GM21515 (cell line): ENCODE results near the gene PIGH.
"Not testable (repeated sequence)": the region's sequence is repeated elsewhere in the genome, so short reads cannot be mapped to it uniquely, and the experiment has no call there.

ENCODE experiments used
- ATAC-seq: cut with Tn5 transposase; IDR thresholded peaks from one replicate; pipeline ENCODE4 v1.9.1; 2021; ENCODE audit not compliant: unreplicated experiment

Gene PIGH, protein sequence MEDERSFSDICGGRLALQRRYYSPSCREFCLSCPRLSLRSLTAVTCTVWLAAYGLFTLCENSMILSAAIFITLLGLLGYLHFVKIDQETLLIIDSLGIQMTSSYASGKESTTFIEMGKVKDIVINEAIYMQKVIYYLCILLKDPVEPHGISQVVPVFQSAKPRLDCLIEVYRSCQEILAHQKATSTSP

DNA sequence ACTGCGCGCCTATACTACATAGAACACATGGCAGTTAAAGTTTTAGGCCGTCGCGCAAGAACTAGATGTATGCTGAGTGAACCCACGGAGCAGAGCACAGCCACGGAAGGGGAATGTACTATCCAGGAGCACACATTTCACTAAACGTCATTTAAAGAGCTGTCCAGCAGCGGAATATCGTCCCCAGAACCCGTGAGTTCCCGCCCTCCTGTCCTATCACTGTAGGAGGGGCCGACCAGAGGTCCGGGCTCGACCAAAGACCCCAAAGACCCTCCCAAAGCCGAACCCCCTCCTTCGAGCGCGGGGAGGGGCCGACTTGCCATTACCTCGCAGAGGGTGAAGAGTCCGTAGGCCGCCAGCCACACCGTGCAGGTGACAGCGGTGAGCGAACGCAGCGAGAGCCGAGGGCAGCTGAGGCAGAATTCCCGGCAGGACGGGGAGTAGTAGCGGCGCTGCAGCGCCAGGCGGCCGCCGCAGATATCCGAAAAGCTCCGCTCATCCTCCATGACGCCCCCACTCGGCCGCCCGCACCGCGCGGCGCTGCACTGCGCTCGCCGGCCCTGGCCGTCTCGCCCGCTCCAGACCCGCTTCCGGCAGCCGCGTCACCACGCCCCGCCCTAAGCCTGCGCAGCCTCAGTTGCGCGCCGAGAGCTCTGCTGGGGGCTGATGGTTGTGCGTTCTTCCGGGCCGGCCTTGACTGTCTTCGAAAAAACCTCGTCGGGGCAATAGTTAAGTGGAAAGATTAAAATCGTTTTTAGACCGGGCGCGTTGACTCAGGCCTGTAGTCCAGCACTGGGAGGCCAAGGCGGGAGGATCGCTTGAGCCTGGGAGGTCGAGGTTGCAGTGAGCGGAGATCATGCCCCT, at the start of gene PIGH:
Gene PIGH (minus strand): TSS at position 571 of the 864 bp plus-strand sequence. CDS start 65 bp downstream, at position 506.
- peak; percentile 87 for ATAC-seq

DNA sequence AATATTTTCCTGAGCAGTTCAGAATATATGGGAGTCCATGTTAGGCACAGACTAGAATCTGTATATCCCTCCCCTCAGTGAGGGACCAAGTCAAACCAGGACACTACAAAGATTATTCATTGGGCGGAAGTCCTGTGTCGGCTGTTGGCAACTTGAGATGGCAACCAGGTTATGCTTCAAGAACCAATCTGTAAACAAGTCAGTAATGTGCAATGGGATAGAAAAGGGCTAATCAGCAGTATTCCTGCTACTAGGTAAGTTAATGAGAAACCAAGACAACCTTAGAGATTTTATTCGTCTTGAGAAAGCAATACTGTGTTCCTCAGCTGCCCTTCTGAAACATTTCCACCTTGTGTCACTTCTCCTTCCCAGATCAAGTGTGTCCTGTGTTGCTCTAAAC, 46.1 kb upstream of the PIGH start:
- ATAC-seq, result no peak

DNA sequence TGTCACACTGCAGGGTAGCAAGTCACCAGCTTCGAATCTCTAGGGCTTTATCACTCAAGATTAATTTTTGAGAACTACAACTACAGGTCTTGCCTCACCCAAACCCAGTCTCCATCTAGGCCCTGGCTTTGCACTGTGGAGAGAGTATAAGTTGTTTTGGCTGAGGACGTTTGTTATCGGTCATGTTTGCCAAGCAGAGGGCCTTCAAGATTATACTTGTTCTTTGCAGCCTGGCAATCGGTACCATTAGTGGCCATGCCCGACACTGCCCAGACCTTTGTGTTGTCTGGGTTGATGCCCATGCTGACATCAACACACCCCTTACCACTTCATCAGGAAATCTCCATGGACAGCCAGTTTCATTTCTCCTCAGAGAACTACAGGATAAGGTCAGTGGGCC, 45.3 kb upstream of the PIGH start:
- no peak for ATAC-seq

GRCh38 chr14:67644428-67644827, 44.4 kb upstream of the PIGH start:
- no peak for ATAC-seq

- no peak for ATAC-seq
These were observed 43.6 kb upstream of the PIGH start for GRCh38 chr14:67643713-67644112.

DNA sequence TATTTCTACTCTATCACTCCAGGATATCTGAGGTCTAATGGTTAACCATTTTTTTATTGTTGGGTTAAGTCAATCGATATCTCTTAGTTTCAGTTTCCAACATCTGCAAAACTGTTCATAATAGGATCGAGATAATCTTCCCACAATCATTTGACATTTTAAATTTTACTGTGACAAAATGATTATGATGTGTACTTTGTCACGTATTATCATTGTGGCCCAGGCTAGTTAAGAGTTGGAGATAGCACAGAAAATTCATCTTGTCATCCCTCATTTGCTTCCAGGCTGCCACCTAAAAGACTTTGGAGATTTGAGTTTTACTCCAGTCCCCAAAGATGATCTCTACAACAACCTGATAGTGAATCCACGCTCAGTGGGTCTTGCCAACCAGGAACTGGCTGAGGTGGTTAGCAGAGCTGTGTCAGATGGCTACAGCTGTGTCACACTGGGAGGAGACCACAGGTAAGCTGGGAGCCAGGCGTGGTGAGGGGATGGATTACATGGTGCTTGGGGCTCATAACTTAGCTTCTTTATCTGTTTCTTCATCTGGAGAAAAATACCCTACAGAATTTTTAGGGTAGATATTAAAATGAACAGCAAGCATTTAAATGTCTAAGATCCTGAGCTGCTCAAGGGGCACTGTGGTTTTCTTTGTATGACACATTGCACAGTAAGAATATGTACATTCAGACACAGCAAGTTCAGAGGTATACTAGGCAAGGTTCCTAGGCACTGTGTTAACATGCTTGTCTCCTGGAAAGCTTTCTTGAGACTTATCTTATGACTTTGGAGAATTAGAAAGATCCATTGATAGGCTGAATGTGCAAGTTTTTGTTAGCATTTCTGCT, 42.1 kb upstream of the PIGH start:
- no peak for ATAC-seq

DNA sequence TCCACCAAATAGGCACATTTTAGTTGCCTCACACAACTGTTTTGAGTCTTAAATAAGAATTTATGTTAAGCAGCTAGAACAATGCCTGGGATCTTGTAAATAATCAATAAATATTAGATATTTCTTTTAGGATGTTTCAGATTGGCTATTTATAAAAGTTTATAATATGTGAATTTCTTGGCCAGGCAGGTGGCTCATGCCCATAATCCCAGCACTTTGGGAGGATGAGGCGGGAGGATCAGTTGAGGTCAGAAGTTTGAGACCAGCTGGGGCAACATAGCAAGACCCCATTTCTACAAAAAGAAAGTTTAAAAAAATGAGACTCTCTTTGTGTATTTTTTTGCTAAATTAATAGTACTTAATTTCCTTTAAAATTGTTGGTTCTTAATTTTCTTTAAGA, 41.4 kb upstream of the PIGH start:
- no peak for ATAC-seq

DNA sequence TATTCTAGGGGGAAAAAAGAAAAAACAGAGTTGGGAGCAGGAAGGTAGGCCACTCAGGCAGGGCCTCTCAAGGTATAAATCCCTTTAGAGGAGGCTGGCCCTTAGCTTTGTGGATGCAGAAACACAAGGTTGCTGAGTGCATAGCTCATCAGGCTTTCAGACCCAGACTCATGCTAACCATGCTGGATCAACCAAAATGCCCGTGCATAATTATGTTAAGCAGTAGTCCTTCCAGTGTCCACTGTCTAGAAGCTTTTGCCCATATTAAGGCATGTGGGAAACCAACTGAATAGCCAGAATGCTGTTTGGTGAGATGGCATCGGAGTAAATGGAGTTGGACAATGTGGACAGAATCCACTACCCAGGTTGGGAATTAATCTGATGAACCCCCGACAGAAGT, 38.6 kb upstream of the PIGH start:
- ATAC-seq, result no peak

- ATAC-seq, result no peak
These were observed 36.4 kb upstream of the PIGH start for GRCh38 chr14:67636361-67636919.

DNA sequence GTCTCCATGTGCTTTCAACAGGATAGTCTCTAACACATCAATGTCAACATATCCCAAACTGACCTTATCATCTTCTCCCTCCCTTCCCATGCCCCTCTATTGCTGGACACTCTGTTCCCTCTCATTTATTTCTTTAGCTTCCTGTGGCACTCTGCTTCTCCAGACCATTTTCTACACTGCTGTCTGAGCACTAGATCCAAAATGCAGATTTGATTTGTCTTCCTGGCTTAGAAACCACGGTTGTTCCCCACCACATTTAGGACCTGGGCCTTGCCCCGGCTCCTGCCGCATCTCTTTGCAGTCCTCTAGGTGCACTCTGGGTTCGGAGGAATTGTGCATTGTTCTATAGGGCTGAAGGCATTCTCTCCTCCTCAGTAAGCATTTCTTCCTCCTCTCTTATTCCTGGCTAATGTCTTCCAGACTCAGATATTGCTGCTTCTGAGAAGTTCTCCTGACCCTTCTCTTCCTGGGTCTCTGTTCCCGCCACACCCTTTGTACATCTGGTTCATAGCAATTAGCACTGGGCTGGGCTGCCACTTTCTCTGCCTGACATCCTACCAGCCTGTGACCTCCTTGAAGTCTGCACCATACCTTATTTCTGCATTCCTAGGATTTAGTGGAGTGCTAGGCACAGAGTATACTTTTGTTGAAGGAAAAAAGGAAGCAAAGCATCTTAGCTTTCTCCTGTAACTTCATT, 33.5 kb upstream of the PIGH start:
- ATAC-seq, result no peak

GRCh38 chr14:67630938-67631337, 30.9 kb upstream of the PIGH start:
- no peak for ATAC-seq

DNA sequence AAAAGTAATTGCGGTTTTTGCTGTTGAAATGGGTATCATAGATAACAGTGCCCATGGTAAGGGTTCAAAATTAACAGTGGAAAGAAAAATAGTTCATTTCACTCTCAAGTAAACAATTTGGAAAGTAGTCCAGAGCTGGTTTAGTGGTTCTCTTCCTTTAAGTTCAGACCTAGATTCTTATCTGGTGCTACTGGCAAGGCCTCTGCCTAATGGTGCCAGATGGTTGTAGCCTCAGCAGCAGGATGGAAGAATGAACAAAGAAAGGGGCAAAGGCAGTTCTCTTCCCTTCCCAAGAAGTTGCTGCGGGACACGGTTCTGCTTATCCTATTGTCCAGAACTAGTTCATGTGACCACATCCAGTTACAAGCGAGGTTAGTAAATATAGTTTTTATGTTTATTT, 30.1 kb upstream of the PIGH start:
- no peak for ATAC-seq

DNA sequence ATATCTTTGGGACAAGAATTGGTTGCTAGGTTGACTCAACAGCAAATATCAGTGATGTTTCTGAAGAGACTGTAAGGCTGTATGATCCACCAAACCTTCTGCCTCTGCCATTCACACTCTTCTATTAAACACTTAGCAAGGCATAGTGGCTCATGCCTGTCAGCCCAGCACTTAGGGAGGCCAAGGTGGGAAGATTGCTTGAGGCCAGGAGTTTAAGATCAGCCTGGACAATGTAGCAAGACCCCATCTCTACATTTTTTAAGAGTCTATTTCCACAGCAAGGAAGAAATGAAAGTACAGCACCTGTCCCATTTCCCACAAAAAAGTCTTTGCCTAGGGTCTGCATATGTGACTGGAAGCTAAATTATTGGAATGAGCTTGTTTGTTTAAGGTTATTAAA, 27.5 kb upstream of the PIGH start:
- ATAC-seq, result no peak

- not testable (repeated sequence) for ATAC-seq
These were observed 26.1 kb upstream of the PIGH start for GRCh38 chr14:67626131-67626530.

DNA sequence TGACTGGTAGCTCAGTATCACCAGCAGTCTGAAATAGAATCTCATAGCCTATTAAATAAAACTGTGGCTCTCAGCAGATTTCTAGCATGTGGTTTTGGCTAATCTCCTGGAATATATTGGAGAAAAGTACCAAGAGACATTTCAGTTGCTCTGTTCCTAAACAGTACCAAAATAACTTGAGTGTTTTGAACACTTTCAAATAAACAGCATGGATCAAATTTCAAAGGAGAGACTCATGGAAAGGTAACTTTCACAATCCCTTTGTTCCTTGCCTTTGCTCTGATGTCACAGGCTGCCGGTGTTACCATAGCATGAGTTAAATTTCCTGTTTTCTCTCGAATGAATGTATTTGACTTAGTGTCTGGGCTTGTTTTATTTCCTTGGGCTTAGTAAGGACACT, 23.0 kb upstream of the PIGH start:
- ATAC-seq, result no peak

DNA sequence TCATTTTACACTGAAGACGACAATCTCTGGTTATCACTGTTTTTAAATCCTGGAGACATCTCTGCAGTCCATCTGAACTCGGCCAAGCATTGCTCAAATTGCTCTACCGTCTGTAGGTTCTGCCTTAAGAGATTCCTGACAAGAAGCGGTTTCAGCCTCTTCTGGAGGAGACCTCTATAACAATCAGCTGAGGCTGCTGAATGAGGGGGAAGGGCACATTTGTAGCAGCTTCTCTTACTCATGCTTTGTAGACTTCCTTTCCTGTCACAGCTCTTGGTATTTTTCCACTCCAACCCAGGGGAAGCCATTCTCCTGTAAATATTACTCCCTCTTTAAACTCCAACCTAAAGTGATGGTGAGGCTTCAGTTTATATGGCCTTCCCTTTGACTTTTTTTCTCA, 22.6 kb upstream of the PIGH start:
- no peak for ATAC-seq

- ATAC-seq, result no peak
These were observed 20.2 kb upstream of the PIGH start for GRCh38 chr14:67620217-67620785.

DNA sequence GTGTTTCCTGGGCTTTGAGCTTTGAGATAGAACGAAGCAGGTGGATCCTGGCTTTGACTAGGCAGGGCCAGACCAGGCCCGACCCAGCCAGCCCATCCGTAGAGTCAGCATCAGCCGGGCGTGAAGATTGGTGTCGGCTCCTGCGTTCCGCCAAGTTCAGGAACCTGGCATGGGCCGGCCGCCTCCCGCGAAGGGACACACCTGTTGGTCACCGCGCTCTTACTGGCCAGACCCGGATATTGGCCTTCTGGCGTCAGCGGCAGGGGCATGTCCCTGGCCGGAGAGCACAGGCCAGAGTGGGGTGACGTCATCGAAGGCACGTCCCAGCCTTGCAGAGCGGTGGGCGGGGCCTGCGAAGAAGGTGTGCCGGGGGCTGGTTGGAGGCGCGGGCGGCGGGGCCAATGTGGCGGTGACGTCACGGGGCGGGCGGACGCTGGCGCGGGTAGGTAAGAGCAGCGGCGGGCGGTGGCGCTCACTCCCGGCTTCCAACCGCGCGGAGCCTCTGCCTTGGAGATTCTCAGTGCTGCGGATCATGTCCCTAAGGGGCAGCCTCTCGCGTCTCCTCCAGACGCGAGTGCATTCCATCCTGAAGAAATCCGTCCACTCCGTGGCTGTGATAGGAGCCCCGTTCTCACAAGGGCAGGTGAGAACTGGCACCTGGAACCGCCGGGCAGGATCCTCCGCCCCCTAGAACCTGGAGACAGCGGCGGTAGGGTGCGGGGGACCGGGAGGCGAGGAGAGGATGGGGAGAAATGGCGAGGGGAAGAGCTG, 19.6 kb upstream of the PIGH start, which contains the start of gene ARG2:
Gene ARG2 (plus strand): TSS at position 475 of the 771 bp plus-strand sequence. CDS start 58 bp downstream, at position 533.
- peak; percentile 90 for ATAC-seq

DNA sequence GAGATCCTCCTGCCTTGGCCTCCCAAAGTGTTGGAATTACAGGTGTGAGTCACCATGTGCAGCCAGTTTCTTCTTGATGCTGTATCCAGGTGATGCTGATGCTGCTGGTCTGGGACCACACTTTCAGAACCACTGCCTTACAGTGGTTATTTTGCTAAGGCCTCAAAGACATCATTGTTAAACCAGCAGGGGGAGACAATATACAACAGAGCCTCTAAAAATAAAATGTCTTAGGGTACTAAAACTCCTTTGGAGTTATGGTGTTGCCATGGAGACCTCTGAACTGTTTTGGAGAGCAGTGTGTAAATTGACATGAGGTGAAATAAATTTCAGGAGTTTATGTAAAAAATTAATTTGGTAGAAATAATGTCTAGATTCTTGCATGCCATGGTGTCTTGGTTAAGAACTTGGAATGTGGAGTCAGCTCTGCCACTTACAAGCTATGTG, 18.6 kb upstream of the PIGH start:
- no peak for ATAC-seq
